ENCODE measurements around the gene CMTM8. TPM values are rescaled to one million over a fixed set of nuclear protein-coding genes. Genes with fewer than 3 reads are reported as not detected.
A peak's percentile ranks its signal among the peaks of the same experiment; 100 is the strongest.

CMTM8 gene
- total and polyA plus RNA-seq, 9 donors: 0.53 to 3.9 (median 2.4) TPM

DNA sequence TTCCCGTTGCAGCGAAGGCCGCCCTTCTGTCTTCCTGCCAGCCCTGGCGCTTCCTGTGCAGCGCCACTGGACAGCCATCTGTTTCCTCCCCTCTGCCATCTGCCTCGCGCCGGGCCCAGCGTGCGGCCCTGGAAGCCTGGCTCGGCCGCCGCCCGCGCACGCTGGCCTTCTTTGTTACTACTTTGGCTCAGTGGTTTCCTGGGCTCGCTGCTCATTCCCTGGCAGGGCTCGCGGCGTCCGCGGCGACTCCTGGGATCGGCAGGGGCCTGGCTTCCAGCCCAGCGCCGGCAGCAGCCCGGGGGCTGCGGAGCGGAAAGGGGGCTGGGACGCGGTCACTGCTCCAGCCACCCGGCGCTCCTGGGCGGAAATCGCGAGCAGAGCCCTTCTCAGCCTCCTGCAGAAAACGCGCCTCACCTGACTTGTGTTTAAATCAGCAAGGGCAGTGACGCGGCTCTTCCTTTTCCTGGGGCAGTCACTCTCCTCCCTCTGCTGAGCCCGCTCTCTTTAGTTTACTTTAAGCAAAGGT lies 163.1 kb downstream of the CMTM8 start:
- Histone ChIP-seq H3K27ac (ENCODE audit: low read length) (peak overlapping the region; percentile 91), H3K4me3 (ENCODE audit: low read length) (peak overlapping the region; percentile 42), H3K27me3 (ENCODE audit: control insufficient read depth, insufficient read depth, low read length) (no peaks in the 10 kb centered on the region), H3K9me3 (replicated peaks; ENCODE audit: control insufficient read depth, low read depth, low read length) (no peaks in the 10 kb centered on the region), H3K4me1 (ENCODE audit: control insufficient read depth, insufficient read depth, low read length) (peaks cover 25% of the 10 kb centered on the region), H3K36me3 (ENCODE audit: control insufficient read depth, insufficient read depth, low read length) (peaks cover 5% of the 10 kb centered on the region)
- peak; percentile 88 for DNase-seq
- under 1% methylated on average over 38 of the region's 41 CpGs for WGBS (ENCODE audit: insufficient coverage)

DNA sequence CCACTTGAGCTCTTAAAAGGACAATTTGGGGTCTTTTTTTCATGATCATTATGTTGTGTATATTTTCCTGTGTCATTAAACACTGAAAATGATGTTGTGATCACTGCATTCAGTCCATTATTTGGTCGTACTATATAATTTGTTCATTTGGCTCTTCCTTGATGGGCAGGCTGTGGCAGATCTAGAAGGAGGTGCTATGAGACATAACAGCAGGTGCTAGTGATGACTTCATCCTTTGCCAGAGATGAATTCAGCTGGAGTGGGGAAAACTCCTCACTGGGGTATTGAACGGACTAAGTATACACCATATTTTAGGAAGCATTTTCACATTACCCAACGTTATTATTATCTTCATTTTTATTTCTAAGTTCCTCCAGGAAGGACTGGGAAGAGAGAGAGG lies 165.2 kb downstream of the CMTM8 start:
- no peak overlapping the region for H3K4me3 ChIP-seq (ENCODE audit: low read length)

DNA sequence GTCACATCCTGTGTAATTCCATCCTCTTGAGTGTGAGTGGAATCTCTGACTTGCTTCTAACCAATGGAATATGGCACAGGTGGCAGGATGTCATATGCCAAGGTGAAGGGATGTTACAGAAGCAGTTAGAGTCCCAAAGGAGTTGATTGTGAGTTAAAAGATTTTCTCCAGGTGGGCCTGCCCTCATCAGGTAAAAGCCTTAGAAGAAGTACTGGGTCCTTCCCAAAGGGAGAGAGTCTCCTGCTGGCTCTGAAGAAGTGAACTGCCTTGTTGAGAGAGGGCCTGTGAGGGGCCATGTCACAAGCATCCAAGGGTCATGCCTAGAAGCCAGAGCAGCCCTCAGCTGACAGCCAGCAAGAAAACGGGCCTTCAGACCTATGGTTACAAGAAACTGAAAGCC lies 166.2 kb downstream of the CMTM8 start:
- no peak overlapping the region for H3K4me3 ChIP-seq (ENCODE audit: low read length)
- no peaks in the 10 kb centered on the region for H3K27me3 ChIP-seq (ENCODE audit: control insufficient read depth, insufficient read depth, low read length)
- no peaks in the 10 kb centered on the region for H3K9me3 ChIP-seq (replicated peaks; ENCODE audit: control insufficient read depth, low read depth, low read length)
- H3K4me1 ChIP-seq (ENCODE audit: control insufficient read depth, insufficient read depth, low read length): peaks cover 21% of the 10 kb centered on the region
- H3K27ac ChIP-seq (ENCODE audit: low read length): no peak overlapping the region
- WGBS (ENCODE audit: insufficient coverage): 83% methylated on average over 1 of the region's 1 CpG
- peaks cover 5% of the 10 kb centered on the region for H3K36me3 ChIP-seq (ENCODE audit: control insufficient read depth, insufficient read depth, low read length)
- DNase-seq: no peak

More for the DNA sequence above, 165.2 kb downstream of the CMTM8 start:
- Histone ChIP-seq H3K27ac (ENCODE audit: low read length) (no peak overlapping the region), H3K4me1 (ENCODE audit: control insufficient read depth, insufficient read depth, low read length) (peaks cover 25% of the 10 kb centered on the region), H3K9me3 (replicated peaks; ENCODE audit: control insufficient read depth, low read depth, low read length) (no peaks in the 10 kb centered on the region), H3K27me3 (ENCODE audit: control insufficient read depth, insufficient read depth, low read length) (no peaks in the 10 kb centered on the region), H3K36me3 (ENCODE audit: control insufficient read depth, insufficient read depth, low read length) (peaks cover 5% of the 10 kb centered on the region)
- no peak for DNase-seq
- 100% methylated on average over 1 of the region's 3 CpGs for WGBS (ENCODE audit: insufficient coverage)

DNA sequence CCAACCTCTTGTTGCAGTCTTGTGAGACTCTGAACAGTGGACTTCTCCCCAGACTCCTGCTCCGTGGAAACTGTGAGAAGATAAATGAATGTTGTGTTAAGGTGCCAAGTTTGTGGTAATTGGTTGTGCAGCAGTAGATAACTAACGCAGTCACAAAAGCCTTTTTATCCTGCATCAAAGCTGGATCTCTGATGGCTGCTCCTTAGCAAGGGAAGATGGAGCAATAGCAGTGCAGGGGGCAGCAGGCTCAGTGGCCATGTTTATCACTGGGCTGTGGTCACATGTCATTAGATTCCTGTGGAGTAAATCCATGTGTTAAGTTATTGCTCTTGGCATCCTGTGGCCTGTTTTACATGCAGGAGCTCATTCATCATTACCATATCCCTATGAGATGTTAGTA lies 166.7 kb downstream of the CMTM8 start:
- WGBS (ENCODE audit: insufficient coverage): no CpG with 5 or more reads among the region's 2 CpGs
- H3K9me3 ChIP-seq (replicated peaks; ENCODE audit: control insufficient read depth, low read depth, low read length): no peaks in the 10 kb centered on the region
- H3K27me3 ChIP-seq (ENCODE audit: control insufficient read depth, insufficient read depth, low read length): no peaks in the 10 kb centered on the region
- H3K27ac ChIP-seq (ENCODE audit: low read length): no peak overlapping the region
- H3K4me1 ChIP-seq (ENCODE audit: control insufficient read depth, insufficient read depth, low read length): peaks cover 19% of the 10 kb centered on the region
- no peak overlapping the region for H3K4me3 ChIP-seq (ENCODE audit: low read length)
- peaks cover 5% of the 10 kb centered on the region for H3K36me3 ChIP-seq (ENCODE audit: control insufficient read depth, insufficient read depth, low read length)
- no peak for DNase-seq

DNA sequence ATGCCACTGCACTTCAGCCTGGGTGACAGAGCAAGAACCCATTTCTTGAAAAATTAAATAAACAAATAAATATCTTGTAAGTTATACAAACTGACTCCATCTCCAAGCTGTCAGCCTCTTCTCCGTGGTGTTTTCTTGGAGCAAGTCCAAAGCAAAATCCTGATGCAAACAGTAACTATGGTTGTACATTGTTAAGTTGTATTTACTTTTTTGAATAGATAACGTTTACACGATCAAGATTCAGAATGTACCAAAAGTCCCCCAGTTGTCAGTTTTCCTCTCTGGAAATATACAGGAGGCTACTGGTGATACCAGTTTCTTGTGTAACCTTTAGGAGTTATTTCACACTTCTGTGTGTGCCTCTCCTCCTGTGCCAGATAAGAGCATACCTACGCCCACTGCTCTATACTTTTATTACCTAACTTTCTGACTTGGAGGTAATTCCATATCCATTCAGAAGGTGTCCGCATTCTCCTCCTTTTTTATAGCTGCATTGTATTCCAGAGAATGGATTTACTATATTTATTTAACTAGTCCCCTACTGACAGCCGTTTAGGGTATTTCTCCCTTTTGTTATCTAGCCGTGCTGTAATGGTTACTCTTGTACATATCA lies 167.3 kb downstream of the CMTM8 start:
- H3K36me3 ChIP-seq (ENCODE audit: control insufficient read depth, insufficient read depth, low read length): peaks cover 5% of the 10 kb centered on the region
- peaks cover 21% of the 10 kb centered on the region for H3K4me1 ChIP-seq (ENCODE audit: control insufficient read depth, insufficient read depth, low read length)
- no peaks in the 10 kb centered on the region for H3K9me3 ChIP-seq (replicated peaks; ENCODE audit: control insufficient read depth, low read depth, low read length)
- no peaks in the 10 kb centered on the region for H3K27me3 ChIP-seq (ENCODE audit: control insufficient read depth, insufficient read depth, low read length)
- H3K27ac ChIP-seq (ENCODE audit: low read length): no peak overlapping the region
- no peak for DNase-seq
- no CpG with 5 or more reads among the region's 7 CpGs for WGBS (ENCODE audit: insufficient coverage)
- no peak overlapping the region for H3K4me3 ChIP-seq (ENCODE audit: low read length)

DNA sequence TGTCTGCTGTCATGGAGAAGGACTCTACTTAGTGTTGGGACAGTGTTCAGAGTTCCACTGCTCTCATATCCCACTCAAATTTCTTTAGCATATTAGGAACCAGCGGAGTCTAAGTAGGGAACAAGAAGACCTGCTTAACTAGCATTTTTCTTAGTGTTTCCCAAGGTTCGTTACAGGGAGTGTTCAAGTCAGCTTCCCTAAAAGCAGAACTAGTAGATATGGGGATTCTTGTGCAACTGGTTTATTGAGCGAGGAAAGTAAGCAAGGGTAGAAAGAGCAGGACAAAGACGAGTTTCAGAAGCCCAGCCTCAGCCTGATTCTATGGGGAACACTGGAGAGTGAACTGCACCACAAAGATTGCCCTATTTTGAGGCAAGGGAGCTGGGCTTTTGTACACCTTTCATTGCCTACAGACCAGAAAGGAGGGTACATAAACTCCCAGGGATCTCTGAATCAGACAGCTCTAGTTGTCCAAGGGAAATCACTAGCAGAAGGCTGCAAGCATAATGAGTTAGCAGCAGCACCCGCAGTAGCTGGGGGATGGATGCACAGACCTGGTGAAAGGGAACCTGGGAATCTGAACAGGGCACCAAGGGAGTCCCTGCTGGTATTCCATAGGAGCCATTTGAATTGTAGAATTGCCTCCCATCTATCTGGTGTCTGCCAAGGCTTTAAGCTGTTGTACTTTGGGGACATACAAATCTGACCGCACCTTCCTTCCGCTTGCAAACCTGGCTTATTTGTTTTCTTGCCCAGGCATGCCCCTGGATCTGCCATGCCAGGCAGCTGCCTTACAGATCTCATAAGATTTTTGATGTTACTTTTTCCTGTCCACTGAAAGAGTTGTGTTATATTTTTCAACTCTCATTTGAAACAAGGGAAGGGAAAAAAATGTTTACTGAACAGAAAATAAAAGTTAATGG lies 168.3 kb downstream of the CMTM8 start:
- H3K4me3 ChIP-seq (ENCODE audit: low read length): no peak overlapping the region
- H3K4me1 ChIP-seq (ENCODE audit: control insufficient read depth, insufficient read depth, low read length): peaks cover 16% of the 10 kb centered on the region
- H3K27ac ChIP-seq (ENCODE audit: low read length): peak overlapping the region; percentile 15
- H3K36me3 ChIP-seq (ENCODE audit: control insufficient read depth, insufficient read depth, low read length): peaks cover 5% of the 10 kb centered on the region
- no peaks in the 10 kb centered on the region for H3K9me3 ChIP-seq (replicated peaks; ENCODE audit: control insufficient read depth, low read depth, low read length)
- H3K27me3 ChIP-seq (ENCODE audit: control insufficient read depth, insufficient read depth, low read length): no peaks in the 10 kb centered on the region
- DNase-seq: peak; percentile 69
- WGBS (ENCODE audit: insufficient coverage): 72% methylated on average over 3 of the region's 7 CpGs

DNA sequence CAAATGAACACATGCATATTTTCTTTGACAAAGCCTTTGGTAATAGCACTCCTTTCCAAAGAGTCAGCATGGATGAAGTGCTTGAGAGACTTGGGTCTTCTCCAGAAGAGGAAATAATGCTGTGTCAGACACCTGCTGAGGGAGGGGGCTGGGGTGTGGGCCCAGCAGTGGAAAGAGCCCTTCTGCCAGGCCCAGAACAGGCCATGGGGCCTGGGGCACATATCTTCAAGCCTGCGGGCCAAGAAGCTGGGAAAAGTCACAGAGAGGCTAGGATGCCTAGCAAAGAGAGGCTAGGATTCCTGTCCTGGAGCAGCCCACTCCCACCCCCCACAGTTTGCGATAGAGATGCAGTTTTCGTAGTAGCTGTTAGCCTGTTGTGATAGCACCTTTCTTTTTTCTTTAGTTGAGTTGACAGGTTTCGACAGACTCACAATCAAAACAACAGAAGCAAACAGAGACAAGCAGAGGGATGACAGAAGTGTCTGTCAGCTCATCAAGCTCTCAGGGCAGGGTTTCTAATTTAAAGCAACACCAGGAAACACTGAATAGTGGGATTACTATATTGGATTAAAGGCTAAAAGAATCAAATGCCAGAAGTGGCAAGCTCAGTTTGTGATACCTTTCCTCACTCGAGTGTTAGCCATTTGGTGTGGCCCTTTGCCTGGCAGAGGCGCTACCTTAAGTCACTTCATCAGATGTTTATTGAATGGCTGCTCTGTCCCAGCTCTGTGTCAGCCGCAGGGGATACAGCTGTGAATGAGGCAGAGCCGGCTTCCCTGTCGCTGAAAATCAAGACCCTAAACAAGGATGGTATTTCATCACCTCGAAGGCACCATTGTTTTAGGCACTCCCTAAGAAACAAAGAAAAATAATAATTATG lies 172.1 kb downstream of the CMTM8 start:
- Histone ChIP-seq H3K36me3 (ENCODE audit: control insufficient read depth, insufficient read depth, low read length) (no peaks in the 10 kb centered on the region), H3K27me3 (ENCODE audit: control insufficient read depth, insufficient read depth, low read length) (no peaks in the 10 kb centered on the region), H3K4me1 (ENCODE audit: control insufficient read depth, insufficient read depth, low read length) (peaks cover 24% of the 10 kb centered on the region), H3K9me3 (replicated peaks; ENCODE audit: control insufficient read depth, low read depth, low read length) (no peaks in the 10 kb centered on the region), H3K4me3 (ENCODE audit: low read length) (no peak overlapping the region), H3K27ac (ENCODE audit: low read length) (peak overlapping the region; percentile 17)
- no peak for DNase-seq
- 56% methylated on average over 2 of the region's 10 CpGs for WGBS (ENCODE audit: insufficient coverage)

DNA sequence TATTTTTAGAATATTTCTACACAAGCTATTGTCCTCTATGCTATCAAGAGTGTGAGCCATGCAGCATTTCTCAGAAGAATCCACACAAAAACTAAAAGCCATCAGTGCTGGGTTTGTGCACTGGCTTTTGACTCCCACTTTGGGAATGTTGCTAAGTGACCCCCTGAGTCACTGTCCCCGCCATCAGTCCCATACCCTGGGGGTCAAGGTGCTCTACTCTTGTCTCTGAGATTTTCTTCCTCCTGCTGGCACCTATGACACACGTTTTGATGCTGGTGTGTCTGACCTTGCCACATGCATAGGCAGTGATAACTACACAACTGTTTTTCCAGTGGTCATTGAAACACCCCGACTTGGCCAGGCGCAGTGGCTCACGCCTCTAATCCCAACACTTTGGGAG lies 173.0 kb downstream of the CMTM8 start:
- WGBS (ENCODE audit: insufficient coverage): 83% methylated on average over 5 of the region's 5 CpGs
- Histone ChIP-seq H3K4me3 (ENCODE audit: low read length) (no peak overlapping the region), H3K27ac (ENCODE audit: low read length) (no peak overlapping the region), H3K9me3 (replicated peaks; ENCODE audit: control insufficient read depth, low read depth, low read length) (no peaks in the 10 kb centered on the region), H3K36me3 (ENCODE audit: control insufficient read depth, insufficient read depth, low read length) (no peaks in the 10 kb centered on the region), H3K4me1 (ENCODE audit: control insufficient read depth, insufficient read depth, low read length) (peaks cover 24% of the 10 kb centered on the region), H3K27me3 (ENCODE audit: control insufficient read depth, insufficient read depth, low read length) (no peaks in the 10 kb centered on the region)
- DNase-seq: no peak

DNA sequence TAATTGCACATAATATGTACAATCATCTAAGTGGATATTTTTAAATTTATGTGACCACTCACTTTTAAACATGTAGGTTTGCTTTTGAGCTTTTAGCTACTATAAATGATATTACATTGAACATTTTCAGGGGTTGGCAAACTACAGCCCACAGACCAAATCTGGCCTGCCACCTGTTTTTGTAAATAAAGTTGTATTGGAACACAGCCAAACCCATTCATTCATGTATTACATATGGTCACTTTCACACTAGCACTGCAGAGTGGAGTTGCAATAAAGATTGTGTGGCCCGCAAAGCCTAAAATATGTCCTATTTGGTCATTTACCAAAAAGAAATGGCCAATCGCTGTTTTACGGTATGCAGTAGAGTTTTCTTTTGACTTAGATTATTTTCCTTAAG lies 174.4 kb downstream of the CMTM8 start:
- no peak for DNase-seq
- no peaks in the 10 kb centered on the region for H3K9me3 ChIP-seq (replicated peaks; ENCODE audit: control insufficient read depth, low read depth, low read length)
- H3K36me3 ChIP-seq (ENCODE audit: control insufficient read depth, insufficient read depth, low read length): no peaks in the 10 kb centered on the region
- WGBS (ENCODE audit: insufficient coverage): no CpG with 5 or more reads among the region's 3 CpGs
- H3K4me3 ChIP-seq (ENCODE audit: low read length): no peak overlapping the region
- no peak overlapping the region for H3K27ac ChIP-seq (ENCODE audit: low read length)
- H3K4me1 ChIP-seq (ENCODE audit: control insufficient read depth, insufficient read depth, low read length): peaks cover 24% of the 10 kb centered on the region
- no peaks in the 10 kb centered on the region for H3K27me3 ChIP-seq (ENCODE audit: control insufficient read depth, insufficient read depth, low read length)

Measured in muscle of leg (tissue), 11 donors.